Stimulated activated CD8-positive, alpha-beta memory T cell treated with anti-CD3 and anti-CD28 coated beads, Interleukin-4, amount 100 ng/mL, for 24 hours (primary cell): Measurements from ENCODE around the gene CACTIN.
"Not testable (repeated sequence)": the region's sequence is repeated elsewhere in the genome, so short reads cannot be mapped to it uniquely, and the experiment has no call there.

Source experiments
- DNase-seq: peaks from one replicate; pipeline ENCODE4 v3.0.0-alpha.2; 2020; ENCODE audit warnings: low read depth

Gene CACTIN

DNA sequence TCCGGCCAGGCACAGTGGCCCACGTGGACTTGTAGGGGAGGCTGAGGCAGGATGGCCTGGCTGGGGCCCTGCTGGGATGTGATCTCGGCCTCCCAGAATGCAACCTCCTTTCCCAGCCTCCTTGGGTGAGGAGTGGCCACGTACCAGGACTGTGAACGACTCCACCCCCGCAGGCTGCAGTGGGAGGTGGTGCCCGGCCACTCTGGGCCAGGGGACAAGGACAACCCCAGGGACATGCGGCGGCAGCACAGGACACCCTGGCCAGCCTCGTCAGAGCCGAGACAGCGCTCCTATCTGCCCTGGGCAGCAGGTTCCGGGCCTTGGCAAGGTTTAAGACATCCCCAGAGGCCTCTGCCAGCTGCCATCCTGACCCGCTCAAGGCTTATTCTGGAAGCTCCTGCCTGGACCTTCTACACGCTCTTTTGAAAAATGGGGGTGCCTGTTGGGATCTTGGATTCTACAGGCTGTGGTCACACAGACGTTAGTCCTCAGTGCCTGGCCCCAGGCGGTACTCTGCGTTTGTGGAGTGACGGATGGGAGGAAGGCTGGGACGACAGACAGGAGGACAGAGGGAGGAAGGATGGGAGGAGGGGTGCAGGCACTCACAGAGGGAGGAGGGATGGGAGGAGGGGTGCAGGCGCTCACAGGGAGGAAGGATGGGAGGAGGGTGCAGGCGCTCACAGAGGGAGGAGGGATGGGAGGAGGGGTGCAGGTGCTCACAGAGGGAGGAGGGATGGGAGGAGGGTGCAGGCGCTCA, 19.9 kb upstream of the CACTIN start:
- no peak for DNase-seq

DNA sequence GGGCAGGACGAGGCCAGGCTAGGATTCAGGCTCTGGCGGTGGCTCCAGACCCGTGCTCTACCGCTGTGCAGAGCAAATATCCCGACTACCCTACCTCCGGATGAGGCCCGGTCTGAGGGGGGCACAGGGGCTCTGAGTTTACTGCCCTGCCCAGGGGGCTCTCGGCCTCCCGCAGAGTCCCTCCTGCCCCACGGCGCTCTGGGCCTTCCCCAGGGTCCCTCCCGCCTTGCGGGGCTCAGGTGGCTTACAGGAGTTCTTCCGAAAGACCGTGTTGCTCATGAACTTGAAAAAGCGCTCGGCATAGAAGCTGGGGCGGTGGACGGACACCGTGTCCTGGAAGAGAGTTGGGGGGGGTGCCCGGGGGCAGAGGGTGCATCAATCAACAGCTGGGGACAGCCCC, 19.1 kb upstream of the CACTIN start:
- DNase-seq: no peak

DNA sequence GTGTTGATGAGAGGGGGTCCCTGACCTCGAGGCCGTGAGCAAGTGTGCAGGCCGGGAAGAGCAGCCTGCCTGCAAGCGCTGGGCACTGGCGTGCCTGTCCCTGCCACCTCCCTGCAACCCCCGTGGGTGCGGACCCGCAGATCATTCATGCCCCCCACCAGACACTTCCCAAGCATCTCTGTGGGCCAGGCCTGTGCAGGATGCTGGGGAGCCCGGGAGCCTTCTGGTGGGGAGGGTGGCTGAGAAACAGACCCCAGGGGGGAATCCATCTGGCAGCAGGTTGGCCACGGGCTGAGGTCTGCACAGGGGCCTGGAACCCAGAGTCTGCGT, 18.4 kb upstream of the CACTIN start:
- no peak for DNase-seq

DNA sequence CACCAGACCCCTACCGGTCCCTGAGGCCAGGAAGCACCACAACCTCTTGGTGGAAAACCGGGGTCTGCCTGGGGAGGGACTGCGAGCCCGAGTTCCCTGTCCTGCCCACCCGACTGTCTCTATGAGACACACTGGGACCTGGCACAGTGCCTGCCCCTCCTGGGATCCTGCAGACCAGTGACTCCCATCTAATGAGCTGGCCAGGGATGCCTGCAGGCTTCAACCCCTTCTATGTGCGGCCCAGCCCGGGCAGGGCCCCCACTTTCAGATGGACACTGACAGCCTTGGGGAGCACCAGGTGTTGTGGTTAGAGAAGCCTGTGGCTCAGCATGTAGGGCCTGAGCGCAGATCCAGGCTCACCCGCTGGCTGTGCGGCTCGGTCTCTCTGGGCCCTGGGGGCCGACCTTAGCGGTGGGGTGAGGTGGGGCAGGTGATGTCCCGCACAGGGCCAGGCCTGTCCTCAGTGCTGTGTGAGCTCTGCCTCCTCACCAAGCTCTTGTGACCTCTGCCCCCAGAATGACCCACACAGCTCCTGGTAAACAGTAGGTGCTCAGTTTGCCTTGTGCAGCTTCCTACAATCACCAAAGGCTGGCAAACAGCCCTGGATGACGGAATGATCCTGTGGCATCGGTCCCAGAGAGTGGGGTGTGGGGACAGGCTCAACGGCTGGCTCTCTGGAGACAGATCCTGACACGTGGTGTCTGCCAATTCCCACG, 17.9 kb upstream of the CACTIN start:
- DNase-seq: no peak

DNA sequence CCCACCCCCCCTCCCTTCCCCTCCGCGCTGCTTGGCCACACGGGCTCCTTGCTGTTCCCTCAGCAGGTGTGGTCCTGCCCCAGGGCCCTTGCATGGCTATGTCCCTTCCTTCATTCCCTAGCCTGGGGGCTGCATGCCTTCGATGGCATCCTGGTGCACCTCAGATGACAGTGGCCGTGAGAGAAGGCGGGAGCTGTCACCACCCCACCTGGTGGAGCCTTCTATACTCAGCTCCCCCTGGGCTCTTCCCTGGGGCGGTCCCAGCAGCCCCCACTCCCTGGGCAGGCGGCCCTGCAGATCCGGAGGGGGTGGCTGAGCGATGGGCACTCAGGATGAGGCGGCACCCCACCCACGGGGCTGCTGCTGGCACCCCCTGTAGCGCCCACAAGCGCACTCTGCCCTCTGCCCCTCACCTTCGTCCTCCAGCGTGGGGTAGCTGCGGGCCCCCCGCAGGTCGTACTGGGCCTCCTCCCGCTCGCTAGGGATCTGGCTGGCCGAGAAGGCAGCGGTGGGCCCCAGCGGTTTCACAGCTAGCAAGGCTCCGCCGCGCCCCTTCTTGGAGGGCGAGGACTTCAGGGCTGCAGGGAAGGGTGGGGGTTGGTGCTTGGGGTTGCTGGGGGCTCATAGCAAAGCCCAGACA, 17.2 kb upstream of the CACTIN start:
- DNase-seq: no peak

DNA sequence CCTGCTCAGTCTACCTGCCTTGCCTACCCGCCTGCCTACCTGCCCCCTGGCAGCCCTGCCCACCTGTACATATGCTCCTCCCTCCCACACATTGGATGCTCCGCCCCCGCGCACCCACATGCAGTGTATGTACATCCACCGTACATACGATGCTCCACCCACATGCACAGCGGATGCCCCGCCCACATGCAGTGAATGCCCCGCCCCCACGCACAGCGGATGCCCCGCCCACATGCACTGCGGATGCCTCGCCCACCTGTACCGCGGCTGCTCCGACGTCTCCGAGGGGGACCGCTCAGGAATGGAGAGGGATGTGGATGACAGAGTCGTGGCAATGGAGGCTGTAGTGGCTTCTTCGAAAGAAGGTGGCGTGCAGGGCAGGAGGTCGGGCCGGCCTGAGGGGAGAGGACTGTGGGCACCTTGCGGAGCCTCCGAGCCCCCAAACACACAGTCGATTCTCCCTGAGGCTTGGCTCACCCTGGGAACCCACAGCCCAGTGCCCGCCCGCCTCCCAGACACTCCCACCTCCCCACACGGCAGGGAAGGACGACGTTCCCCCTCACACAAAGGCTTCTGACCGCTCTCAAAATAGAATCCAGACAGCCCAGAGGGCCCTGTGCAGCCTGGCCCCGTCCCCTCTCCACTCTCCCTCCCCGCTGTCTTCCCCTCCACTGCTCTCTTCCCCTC, 16.5 kb upstream of the CACTIN start:
- DNase-seq: no peak

DNA sequence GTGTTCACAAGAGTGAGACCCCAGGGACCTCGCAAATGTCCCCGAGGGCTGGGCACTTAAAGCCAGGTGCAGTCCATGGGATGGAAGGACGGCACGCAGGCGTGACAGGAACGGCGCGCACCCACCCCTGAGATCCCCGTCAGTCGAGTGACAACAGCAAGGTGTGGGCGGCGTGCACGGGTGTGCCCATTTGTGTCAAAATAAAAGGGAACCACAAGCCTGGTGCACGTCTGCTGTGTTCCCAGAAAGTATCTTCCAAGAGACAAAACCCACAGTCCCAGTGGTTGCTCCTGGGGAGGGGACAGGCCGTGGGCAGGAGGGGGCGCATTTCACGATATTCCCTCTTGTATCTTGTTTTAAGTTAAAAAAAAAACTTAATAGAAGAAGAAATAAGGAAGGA, 15.7 kb upstream of the CACTIN start:
- no peak for DNase-seq

DNA sequence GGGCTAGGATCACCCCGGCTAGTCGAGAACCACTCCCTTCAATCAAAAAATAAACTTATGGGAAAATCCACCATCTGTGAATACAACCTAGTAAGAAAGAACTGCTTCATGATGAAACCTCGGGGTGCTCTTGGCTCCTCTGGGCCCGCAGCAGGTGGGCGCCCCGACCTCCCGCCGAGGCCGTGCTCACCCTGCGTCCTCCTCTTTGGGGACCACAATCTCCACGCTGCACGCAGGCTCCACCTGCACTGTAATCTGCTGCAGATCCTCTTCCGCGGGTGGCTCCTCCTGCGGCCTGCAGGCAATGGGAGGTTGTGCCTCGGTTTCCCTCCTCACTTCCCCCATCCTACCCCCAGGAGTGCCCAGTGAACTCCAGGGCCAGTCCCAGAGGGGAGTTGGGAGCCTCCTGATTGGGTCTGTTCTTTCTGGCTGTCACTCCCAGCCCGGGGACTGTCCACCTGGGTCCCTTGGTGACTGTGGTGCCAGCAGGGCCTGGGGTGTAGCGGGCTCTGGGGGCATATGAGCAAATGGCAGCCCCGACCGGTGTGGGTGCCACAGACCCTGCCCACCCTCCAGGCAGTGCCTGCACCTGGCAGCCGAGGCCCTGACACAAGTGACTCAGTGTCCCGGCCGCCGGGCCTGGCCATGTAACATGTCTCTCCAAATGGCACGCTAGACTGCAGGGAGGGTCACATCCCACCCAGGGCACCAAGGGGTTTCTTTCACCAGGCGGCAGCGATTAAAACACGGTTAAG, 15.1 kb upstream of the CACTIN start:
- no peak for DNase-seq

DNA sequence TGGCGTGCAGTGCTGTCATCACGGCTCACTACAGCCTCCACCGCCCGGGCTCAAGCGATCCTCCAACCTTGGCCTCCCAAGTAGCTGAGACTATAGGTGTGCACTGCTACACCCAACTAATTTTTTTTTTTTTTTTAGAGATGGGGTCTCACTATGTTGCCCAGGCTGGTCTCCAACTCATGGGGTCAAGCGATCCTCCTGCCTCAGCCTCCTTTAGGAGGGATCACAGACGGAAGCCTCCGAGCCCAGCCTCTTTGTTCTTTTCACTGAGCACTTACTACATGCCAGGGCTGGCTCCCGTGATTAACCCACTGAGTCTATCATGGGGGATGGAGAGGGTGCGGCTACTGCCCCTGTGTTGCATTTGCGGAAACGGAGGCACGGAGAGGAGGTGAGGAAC, 12.9 kb upstream of the CACTIN start:
- DNase-seq: no peak

DNA sequence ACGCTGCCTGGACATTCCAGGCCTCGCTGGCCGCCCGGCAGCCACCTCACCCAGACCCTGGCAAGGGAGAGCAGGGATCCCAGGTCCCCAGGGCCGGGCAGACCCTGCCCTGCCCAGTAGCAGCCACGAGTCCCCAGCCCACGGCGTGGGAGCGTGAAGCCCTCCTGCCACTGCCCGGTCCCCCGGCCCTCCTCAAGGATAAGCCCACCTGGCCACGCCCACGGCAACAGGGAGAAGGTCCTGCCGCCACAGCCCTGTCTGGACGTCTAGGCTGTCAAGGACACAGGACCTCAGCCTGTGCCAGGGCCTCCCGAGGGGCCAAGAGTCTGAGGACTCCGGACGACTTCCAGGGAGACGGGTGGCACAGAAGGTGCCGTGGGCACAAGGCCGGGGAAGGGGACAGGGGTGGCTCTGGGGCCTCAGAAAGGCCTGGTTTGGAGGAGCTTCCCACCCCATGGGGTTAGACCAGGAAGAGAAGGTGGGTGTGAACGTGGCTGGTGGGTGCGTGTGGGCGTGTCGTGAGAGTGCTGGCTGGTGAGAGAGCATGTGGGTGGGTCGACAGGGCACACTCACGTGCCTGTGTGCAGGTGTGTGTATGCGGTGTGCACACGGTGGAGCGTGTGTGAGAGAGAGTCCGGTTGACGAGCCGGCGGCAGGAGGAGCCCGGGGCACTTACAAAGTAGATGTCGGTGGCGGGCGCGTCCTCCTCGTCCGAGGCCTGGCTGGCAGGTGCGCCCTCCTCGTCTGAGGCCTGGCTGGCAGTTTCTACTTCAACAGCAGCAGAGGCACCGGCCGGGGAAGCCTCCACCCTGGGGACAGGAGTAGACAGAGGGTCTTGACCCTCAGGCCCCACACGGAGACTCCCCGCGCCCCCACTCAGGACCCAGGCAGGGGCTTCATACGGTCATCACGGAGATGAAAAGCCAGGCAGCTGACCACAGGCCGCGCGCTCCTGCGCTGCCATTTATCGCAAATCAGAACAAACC, 11.9 kb upstream of the CACTIN start:
- DNase-seq: no peak

DNA sequence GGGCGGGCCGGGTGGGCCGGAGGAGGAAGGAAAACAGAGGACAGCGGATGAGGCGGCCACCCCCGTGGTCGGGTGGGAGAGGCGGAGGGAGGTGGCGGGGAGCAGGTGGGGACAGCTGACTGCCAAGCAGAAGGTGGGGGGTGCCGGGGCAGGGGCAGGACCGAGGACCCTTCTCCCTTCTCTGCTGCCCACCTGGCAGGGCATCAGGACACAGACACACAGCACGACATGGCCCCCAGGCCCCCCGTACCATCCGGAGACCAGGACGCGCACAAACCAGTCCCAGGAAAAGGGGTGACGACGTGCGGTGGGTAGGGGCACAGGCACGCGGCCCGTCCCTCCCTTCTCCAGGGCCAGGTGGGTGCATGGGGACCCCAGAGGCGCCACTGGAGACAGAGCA, 11.0 kb upstream of the CACTIN start:
- no peak for DNase-seq

DNA sequence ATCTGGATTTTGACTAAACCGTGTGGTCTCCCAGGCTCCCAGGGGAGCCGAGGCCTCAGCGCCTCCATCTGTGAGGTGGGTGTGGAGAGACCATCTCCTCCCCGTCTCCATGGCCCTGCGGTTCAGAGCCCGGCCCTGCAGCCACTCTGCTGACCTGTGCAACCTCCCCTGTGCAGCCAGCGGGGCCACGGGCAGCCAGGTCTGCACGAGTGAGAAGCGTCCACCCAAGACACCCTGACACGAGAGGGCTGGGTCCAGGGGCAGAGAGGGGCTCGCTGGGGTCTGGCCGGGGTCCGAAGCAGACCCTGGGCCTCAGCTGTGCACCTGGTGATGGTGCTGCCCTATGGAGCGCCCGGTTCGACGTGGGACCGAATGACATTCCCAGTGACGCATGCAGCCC, 10.4 kb upstream of the CACTIN start:
- DNase-seq: no peak

DNA sequence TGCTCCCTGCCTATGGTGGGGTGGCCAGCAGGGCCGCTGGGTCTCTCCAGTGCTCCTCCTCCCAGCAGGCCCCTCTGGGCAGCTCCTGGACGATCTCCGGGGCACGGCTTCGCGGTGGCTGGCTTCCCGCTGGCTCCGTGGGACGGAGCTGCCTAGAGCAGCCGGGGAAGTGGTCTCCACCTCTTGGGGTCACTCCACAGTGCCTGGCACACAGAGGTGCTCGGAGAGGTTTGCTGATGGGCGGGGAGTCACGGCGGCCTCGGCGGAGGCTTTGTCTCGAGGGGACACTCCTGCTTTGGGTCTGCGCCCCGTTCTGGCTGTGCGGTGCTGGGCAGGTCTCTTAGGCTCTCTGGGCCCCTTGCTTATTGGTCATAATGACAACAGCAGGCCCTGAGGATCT, 9.9 kb upstream of the CACTIN start:
- DNase-seq: no peak

DNA sequence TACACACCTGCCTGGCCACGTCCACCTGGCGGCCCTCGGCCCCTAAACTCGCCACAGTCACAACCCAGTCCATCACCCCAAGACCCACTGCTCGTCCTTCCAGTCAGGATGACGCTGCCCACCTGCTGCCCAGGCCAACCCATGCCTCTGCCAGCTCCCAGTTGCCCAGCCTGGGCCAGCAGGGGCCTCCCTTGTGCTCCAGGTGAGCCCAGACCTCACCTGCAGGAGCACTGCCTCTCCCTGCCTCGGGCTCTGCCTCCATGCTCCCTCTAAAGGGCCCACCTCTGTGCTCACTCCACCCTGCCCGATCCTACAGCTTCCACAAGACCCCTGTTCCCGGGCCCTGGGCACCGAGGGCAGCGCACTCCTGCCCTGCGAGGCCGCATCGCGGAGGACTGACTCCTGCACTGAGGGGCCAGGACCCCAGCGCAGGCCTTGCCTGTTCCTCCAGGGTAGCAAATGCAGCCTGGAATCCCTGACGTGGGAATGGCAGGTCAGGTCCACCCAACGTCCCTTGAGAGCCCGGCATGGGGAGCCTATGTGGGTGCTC, 8.0 kb upstream of the CACTIN start:
- DNase-seq: no peak

DNA sequence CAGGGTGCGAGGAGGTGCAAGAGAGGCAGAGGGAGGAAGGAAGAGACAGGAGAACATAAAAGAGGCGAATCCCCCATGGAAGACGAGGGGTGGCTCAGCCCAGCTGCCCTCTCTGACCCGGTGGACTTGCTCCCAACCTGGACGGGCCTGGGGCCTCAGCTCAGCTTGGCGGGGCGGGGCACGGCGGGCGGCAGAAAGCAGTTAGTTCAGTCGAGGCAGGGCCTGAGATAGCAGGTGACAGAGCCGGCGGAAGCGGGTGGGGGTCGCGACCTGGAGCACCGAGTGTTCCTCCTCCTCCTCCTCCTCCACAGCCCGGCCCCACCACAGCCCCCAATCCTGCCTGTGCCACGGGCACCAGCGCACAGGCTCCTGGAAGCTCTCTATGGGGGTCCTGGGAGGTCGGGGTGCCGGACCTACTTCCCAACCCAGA, 7.0 kb upstream of the CACTIN start:
- no peak for DNase-seq

DNA sequence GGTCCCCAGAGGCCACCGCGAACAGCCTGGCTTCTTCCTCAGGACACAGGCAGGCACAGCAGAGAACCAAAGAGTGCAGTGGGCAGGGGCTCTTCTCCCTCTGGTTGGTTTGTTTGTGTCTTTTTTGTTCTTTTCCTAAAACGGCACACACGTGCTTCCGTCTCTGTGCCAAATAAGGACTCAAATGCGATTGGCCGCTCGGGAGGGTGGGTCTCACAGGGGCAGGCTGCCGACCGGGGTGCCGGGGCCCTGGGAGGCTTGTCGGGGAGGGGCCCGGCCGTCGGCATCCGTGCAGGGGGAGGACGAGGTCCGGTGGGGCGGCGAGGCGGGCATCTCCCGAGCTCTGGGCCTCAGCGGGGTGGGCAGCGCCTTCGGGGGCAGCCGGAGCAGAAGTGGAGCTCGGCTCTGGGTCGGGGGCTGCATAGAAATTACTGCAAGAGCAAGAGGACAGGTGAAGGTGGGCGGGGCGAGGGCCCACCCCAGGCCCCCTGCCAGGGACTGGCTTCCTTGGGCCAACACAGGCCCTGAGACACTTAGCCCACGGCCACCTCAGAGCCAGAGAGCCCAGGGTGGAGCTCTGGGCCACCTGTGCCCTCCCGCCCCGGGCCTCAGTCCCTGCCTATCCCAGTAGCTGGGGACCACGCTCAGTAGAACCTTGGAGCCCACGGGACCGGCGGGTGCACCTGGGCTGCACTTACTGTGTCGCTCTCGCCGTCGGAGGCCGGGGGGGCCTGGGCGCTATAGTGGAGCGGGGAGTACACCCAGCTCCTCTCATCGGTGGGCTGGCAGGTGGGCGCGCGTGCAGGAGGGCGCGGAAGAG, 6.4 kb upstream of the CACTIN start:
- no peak for DNase-seq

DNA sequence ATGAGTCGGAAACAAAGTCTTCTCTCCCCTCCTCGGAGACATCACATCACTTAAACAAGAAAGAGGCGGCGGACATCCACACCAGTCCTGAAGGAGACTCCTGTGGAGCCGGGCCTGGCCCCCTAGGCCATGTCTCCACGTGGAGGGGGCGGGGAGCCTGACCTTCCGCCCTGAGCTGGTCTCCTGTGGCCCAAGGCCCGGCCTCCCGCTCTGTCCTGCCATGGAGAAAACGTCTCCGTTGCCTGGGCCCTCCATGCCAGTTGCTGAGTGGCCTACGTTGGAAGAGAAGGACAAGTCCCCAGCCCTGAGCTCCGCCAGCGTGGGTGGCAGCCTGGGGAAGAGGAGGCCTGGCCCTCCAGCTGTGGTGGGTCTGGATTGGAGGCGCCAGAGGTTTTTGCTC, 5.5 kb upstream of the CACTIN start:
- no peak for DNase-seq

DNA sequence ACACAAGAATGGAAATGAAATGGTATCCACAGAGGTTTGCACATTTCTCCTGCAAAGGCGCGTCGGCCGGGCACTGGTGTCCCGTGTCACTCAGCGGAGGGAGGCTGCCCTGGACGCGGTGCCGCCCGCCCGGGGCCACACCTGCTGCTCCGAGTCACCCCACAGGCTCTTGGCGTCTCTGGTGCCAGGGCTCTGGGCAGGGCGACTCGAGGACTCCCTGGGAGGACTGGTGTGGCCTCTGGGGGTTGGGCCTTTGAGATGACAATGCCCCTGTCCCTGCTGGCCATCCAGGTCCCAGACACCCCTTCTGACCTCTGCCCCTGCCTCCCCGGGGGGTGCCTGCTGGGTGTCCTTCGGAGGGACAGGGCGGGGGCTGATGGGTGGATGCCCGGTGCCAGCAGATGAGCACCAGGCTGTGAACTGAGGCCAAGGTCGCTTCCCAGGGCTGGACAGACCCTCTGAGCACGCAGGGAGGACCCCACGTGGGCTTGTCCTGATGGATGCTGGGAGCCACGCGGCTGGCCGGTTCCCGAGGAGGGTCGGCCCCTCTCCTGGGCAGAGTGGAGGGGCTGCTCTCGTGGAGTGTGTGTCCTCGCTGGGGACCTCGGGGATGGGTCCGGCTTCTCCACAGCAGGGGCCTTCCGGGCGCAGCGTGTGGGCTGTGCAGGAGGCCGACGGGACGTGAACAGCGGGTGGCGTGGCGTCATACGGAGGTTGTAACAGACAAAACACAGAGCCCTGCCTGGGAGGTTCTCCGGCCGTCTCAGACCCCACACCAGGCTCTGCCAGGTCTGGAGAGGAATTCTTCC, 4.7 kb upstream of the CACTIN start:
- no peak for DNase-seq

DNA sequence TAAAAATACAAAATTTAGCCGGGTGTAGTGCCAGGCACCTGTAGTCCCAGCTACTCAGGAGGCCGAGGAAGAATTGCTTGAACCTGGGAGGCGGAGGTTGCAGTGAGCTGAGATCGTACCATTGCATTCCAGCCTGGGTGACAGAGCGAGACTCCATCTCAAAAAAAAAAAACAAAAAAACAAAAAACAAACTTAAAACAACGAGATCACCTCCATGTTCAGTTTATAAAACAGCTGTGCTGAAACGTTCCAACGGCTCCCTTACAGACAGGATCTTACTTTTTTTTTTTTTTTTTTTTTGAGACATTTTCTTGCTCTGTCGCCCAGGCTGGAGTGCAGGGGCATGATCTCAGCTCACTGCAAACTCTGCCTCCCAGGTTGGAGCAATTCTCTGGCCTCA, 2.2 kb upstream of the CACTIN start:
- not testable (repeated sequence) for DNase-seq
